Measurements from ENCODE around the gene AGBL3.
"Not testable (repeated sequence)": the region's sequence is repeated elsewhere in the genome, so short reads cannot be mapped to it uniquely, and the experiment has no call there.

AGBL3 gene

DNA sequence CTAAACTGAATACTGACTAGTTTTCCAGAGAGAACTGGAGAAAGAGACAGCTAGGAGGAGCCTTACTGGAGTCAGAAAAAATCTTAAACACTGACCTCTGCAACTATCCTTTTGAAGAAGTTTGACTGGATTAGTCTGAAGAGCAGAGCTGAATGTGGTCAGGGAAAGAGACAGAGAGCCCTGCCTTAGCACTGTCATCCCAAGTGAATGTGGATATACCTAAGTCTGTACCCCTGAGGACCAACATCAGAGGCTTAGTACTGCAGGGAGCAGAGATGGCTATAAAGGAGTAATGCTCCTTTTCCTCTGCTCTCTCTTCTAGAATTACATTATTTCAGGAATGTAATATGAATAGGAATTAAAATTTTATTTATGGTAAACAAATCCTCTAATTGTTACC, 91.7 kb downstream of the AGBL3 start:
- no peak for DNase-seq

GRCh38 chr7:135079068-135079467, 92.8 kb downstream of the AGBL3 start:
- no peak for DNase-seq

GRCh38 chr7:135083005-135083404, 96.7 kb downstream of the AGBL3 start:
- DNase-seq = no peak

GRCh38 chr7:135088566-135088965, 102.3 kb downstream of the AGBL3 start:
- no peak for DNase-seq

DNA sequence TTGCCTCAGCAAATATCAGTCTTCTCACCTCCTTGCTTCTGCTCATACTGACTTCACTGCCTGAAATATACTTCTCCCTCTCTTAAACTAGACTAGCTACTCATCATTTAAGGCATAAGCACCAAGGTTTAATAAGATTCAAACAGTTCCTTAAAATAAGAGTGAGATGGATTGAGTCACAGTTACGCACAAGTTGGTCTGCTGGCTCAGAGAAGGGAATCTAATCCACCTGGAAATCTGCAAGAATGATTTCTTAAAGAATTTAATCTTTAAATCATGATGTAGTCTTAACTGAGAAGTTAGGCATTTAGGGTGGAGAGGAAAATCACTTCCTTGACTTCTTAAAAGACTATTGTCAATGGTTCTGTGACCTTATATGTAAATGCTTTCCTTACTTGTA, 105.4 kb downstream of the AGBL3 start:
- DNase-seq = no peak

GRCh38 chr7:135094472-135095237, 108.3 kb downstream of the AGBL3 start:
- DNase-seq = no peak

DNA sequence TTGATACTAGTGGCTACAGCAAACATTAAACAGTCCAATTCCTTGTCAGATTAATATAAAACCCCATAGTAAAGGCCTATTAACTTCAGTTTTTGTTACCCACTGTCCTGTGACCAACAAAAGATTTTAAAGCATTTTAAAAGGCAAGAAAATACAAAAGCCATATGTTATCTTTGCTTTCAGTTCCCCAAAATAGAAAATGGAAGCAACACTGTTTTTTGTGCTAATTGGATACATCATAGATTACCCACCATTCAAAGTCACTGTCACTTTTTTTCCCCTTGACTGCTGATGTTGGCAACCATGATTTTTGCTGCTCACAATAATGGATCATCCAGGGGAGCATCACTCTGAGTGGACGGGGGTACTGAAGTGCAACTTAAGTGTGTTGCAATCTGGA, 109.1 kb downstream of the AGBL3 start:
- DNase-seq = no peak

- no peak for DNase-seq
These were observed 112.1 kb downstream of the AGBL3 start for GRCh38 chr7:135098391-135098790.

GRCh38 chr7:135100856-135101255, 114.5 kb downstream of the AGBL3 start:
- DNase-seq = no peak

GRCh38 chr7:135102372-135102771, 116.1 kb downstream of the AGBL3 start:
- DNase-seq = no peak

- no peak for DNase-seq
These were observed 123.3 kb downstream of the AGBL3 start for GRCh38 chr7:135109562-135109961.

DNA sequence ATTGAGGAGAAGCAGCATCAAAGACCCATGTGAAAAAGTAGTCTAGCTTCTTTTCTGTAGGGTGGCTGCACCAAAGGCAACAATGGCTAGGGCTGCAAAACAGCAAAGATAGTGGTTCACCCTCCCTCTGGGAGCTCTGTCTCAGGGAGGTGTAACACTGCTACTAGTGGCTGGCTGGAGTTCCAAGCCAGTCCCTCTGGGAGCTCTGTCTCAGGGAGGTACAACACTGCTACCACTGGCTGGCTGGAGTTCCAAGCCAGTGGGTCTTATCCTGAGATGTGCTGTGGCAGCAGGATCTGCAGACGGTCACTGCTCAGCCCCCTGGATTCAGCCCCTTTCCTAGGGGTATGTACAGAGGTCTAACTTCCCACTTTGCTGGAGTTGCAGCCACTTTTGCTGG, 123.7 kb downstream of the AGBL3 start:
- no peak for DNase-seq

- DNase-seq = no peak
These were observed 125.1 kb downstream of the AGBL3 start for GRCh38 chr7:135111379-135111778.

- no peak for DNase-seq
These were observed 128.3 kb downstream of the AGBL3 start for GRCh38 chr7:135114622-135115021.

DNA sequence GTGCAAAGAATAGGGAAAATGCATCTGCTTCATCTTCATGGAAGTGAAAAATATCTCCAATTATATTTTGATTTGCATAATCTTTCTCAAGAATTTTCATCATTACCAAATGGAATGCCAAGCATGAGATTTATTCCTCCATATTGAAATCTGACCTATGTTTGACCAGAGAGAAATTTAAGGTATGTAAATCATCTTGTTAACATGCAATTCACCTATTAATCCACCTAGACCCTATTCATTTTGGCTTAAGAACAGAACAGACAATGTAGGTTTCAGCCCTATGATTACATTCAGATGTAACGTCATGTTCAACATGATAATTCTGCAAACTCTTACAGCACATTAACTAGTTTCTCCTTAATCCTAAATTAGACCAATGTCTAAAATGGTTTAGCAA, 130.8 kb downstream of the AGBL3 start:
- DNase-seq = no peak

DNA sequence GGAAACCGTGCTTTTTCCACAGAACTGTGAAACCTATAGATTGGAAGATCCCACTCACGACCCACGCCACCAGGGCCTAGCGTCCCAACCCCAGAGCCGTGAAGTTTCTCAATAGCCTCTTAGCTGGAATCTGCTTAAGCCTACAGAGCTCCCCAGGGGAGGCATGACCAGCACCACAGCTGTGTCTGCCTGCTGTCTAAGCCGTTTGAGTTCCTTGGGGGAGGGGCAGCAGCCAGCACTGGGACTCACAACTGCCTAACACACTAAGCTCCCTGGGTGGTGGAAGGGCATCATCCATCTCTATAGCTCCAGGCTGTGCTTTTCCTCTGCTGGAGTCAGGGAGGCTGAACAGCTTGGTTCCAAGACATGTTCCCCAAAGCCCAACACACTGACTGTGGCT, 135.6 kb downstream of the AGBL3 start:
- DNase-seq = no peak

GRCh38 chr7:135124631-135125030, 138.3 kb downstream of the AGBL3 start:
- DNase-seq = not testable (repeated sequence)

GRCh38 chr7:135128931-135129330, 142.6 kb downstream of the AGBL3 start:
- no peak for DNase-seq

- DNase-seq = no peak
These were observed 143.3 kb downstream of the AGBL3 start for GRCh38 chr7:135129579-135129978.

- no peak for DNase-seq
These were observed 157.8 kb downstream of the AGBL3 start for GRCh38 chr7:135143885-135144668.

DNA sequence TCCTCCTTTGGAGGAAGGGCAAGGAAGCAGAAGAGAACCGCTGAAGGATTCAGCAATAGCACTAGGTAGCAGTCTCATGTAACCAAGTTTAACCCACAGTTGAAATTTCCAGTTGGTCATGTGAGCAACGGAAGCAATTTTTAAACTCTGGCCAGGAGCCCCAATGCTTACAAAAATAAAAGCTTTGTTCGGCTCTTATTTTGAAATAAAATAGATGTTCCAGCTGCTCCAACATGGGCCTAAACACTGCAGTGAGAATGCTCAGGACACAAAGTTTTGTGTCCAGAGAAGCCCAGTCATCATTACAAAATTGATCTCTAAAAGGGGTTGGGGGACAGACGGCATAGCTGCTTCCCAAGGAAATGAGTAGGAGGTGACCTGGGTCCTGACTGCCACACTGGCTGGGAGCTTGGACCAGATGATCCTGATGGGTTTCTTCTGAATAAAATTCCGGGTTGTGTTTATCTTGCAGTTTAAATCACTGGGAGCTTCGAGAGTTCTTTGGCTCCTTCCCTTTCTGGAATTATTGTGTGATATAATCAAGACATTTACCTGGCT, 161.1 kb downstream of the AGBL3 start:
- no peak for DNase-seq

GRCh38 chr7:135147899-135148721, 161.8 kb downstream of the AGBL3 start, which contains the start of gene TMEM140:
TMEM140 (plus strand) TSS chr7:135148072; CDS start chr7:135164442, 16,370 bp downstream.
- DNase-seq = peak; percentile 51
